ENCODE measurements around the gene FOXC1. TPM values are rescaled to one million over a fixed set of nuclear protein-coding genes. Genes with fewer than 3 reads are reported as not detected.

Gene FOXC1
- total and polyA plus RNA-seq, 9 of the 15 experiments (the other 6 are each of a cell fraction or from before 2014, with no cell fraction given): not detected

GRCh38 chr6:1586256-1586655 lies 23.5 kb upstream of the FOXC1 start (continued):
- TF ChIP-seq BACH1 (tag; IDR thresholded peaks at IDR 0.05): no peak
- no peak for TF ChIP-seq TAF9B (IDR thresholded peaks at IDR 0.05; ENCODE audit: partially characterized antibody)
- no peak for TF ChIP-seq FOS (IDR thresholded peaks at IDR 0.05; ENCODE audit: extremely low read depth, insufficient read length)
- no peak for TF ChIP-seq MTA1 (IDR thresholded peaks at IDR 0.05; ENCODE audit: borderline replicate concordance)
- TF ChIP-seq WHSC1 (IDR thresholded peaks at IDR 0.05; ENCODE audit: low read length): no peak
- TF ChIP-seq XRCC5 (IDR thresholded peaks at IDR 0.05; ENCODE audit: low read depth, low read length): no peak
- no peak for TF ChIP-seq TFAM (CRISPR knock-in tag; conservative IDR thresholded peaks at IDR 0.05)
- no peak for TF ChIP-seq TSHZ1 (CRISPR knock-in tag; IDR thresholded peaks at IDR 0.05)
- no peak for TF ChIP-seq CHCHD3 (CRISPR knock-in tag; IDR thresholded peaks at IDR 0.05)
- TF ChIP-seq MYBL2 (IDR thresholded peaks at IDR 0.05; ENCODE audit: low read depth): no peak
- no peak for TF ChIP-seq MYBL2 (CRISPR knock-in tag; IDR thresholded peaks at IDR 0.05; ENCODE audit: borderline replicate concordance)

All from K562 (cell line).